GM20431 (cell line): ENCODE results near the gene TSPAN4.

Experiments used
- in situ Hi-C: fragments of 300-500 bp; cut with MseI, MboI; formaldehyde crosslinking; loops from one replicate; pipeline ENCODE4 v1.15.0; 2020; ENCODE audit warnings: low sequenced_read_pairs; ENCODE audit not compliant: unreplicated experiment

TSPAN4 gene

DNA sequence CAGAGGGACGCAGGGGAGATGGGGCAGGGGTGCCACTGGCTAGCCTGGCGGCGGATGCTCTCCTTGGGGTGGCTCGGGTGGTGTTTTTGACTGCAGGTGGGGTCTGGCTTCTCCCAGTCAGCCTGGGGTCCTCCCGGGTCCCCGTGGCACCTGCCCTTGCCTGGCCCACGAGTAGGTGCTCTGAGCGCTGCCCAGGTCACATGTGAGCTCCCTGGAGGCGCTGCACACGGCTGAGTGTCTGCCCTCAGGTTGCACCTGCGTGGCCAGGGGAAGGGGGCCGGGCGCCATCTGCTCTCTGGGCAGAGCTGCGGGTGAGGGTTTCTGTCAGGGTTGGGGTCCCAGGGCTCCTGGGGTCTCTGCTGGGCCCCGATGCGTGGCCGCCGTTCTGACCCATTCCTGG is 5.2 kb downstream of the TSPAN4 start:
- in situ Hi-C loops: no loop called here

DNA sequence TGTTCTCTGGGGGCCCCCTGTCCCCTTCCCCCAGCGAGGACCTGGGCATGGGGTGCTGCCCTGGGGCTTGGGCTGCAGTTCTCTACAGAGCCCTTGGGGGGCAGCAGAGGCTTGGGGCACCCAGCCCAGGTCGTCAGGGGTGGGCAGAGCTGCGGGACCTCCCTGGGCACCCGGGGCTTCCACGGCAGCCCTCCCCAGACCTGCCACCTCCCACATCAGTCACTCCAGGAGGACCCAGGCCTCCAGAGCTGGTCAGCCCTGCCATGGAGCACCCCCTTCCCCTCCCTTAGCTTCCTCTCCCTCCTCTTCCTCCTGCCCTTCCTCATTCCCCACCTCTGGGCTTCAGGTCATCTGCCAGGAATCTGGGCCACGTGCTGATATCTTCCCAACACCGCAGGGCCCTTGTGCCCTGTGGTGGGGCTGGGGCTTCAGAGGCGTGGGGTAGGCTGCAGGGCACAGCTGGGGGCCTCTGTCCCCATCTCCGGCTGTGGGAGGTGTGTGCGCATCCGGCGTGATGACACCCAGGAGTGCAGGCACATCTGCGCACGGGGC is 5.8 kb downstream of the TSPAN4 start:
- in situ Hi-C loops: no loop called here

DNA sequence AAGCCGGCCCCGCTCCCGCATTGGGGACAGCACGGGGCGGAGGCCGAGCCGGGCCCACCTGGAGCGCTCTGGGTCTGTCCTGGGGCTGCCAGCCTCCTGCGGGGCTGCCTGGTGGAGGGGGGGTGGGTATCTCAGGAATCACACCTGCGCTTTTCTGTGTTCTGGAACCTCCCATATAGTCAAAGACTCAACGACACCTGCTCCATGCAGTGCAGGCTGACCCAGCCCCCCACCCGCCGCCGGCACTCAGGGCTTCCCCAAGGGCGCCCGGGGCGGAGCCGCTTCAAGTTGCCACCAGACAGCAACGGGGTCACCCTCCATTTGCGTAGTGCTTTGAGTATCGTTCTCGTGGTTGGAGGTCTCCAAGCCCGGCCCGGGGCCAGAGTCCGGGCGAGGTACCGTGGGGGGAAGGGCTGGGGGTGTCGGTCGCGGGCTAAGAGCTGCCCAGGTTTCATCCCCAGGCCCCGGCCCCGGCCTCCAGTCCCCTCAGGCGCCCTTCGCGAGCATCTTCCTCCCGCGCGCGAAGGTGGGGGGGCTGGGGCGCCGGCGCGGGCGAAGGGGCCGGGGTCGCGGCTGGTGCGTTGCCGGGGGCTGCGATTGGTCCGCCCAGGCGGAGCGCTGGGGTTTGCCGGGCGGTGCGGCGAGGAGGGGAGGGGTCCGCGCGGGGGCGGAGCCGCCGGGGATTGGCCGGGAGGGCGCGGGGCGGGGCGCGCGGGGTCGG is 6.6 kb downstream of the TSPAN4 start:
- in situ Hi-C loops: no loop called here

DNA sequence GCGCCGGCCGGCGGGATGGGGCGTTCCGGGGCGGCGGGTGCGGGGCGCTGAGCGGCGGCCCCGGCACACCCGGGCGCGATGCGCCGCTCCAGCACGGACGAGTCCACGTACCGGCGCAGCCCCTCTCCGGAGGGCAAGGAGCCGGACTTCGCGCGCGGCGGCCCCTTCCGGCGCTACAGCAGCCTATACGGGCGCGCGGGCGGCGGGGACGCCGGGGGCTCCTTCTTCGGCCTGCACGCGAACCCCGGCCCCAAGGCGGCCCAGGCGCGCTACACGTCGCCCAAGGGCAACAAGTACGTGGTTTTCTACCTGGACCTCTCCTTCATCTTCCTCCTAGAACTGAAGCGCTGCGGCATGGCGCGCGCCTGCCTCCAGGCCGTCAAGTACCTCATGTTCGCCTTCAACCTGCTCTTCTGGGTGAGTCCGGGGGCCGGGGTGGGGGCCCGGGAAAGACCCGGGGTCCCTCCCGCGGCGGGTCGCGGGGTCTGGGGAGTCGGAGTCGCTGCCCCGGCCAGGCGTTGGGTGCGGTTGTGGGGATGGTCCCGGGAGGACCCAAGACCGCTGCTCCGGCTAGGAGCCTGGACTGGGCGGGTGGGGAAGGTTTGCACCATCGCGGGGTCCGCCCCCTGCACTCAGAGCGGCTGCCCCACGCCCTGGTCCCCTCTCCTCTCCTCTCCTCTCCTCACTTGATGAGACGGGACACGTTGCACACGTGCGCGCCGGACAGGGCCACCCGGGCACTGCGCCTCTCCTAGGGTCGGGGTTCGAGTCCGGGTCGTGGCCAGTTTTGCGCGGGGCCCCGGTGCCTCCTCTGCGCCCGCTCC is 7.5 kb downstream of the TSPAN4 start:
- in situ Hi-C loops: loop anchor here (10.0 kb wide), 1 partner anchor 205 kb away; no protein-coding TSS in a partner anchor

DNA sequence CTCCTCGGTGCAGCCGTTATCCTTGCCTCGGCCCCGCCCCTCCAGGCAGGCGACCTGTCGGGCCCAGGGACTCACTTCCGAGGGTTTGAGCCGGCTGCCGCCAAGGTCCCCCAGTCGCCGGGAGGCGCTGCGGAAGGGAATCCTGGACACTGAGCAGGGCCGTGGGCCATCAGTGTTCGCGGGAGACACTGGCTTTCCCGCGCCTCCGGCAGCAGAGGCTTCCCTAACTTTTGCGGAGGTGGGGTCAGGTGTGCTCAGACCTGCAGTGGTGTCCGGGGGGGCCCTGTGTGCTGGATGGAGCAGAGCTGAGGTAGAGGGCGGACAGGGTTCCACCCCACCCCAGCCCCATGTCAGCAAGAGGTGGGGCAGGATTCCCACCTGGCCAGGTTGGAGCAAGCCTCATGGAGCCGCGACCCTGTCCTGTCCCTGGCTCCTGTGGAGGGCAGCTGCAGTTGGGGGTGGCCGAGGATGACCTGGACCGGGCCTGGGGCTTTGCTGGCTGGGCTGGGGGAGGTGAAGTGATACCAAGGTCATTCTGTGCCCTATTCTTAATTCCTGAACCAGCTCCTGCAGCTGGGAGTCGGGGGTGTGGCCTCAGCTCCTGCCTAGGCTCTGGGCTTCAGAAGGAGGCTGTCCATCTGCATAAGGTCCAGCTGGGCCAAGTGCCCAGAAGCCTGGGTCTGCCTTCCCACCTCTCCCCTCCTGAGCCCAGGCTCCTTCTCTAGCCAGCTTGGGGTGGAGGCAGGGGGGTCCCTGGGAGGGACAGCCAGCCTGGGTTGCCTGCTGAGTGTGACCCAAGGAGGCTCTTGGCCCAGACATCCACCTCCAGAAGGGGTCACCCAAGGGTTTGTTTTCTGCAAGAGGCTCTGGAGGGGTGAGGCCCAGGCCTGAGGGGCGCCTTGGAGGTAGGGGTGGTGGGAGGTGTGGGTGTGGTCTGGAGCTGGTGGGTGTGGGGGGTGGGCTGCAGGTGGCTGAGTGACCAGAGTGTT is 8.4 kb downstream of the TSPAN4 start:
- in situ Hi-C loops: loop anchor here (10.0 kb wide), 1 partner anchor 204 kb away; no protein-coding TSS in a partner anchor

DNA sequence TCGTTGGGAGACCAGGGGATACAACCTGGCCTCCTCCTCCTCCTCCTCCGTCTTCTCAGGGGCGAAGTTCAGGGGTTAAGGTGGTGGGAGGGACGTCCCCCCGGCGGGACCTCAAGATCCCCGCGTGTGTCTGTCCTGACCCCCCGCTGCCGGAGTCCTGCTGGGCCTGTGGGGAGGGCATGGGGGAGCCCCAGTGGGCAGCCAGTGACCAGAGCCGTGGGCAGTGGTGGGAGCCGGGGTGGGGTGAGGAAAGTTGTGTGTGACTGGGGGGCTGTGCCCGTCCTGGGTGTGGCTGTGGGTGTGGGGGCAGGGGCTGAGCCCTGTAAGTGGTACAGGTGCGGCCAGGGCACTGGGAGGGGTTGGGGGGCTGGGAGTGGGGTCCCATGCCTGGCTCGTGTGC is 10.1 kb downstream of the TSPAN4 start:
- in situ Hi-C loops: loop anchor here (10.0 kb wide), 1 partner anchor 202 kb away; no protein-coding TSS in a partner anchor

DNA sequence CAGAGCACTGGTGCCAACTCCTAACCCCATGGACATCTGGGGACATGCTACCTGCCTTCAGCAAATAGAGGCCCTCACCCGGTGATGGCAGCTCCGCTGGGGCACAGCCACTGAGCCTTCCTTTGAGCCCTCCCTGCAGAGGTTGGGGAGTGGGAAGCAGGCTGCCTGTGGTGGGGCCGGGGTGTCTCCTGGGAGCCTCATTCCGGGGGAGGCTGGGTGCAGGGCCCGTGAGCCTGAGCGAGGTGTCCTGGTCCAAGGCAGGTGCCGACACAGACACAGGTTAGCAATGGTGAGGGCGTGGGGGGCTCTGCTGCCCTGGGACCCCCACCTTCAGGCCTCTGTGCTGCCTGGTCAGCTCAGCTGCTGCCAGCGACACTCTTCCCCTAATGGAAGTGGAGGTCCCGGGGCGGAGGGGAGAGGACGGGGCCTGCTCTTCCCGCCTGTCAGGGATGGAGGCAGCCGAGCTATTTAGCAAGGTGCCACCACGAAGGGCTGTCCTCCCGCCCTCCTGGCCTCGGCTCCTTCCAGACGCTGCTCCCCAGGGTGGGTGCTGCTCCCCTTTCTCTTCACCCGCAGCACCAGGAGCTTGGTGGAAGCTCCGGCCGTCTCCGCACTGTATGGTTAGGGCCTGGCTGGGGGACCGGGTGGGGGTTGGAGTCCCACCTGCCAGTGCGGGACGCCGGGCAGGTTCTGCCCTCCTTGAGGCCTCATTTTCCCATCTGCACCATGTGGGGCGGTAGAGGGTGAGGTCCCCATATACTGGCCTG is 11.2 kb downstream of the TSPAN4 start:
- in situ Hi-C loops: loop anchor here (10.0 kb wide), 1 partner anchor 201 kb away; no protein-coding TSS in a partner anchor

DNA sequence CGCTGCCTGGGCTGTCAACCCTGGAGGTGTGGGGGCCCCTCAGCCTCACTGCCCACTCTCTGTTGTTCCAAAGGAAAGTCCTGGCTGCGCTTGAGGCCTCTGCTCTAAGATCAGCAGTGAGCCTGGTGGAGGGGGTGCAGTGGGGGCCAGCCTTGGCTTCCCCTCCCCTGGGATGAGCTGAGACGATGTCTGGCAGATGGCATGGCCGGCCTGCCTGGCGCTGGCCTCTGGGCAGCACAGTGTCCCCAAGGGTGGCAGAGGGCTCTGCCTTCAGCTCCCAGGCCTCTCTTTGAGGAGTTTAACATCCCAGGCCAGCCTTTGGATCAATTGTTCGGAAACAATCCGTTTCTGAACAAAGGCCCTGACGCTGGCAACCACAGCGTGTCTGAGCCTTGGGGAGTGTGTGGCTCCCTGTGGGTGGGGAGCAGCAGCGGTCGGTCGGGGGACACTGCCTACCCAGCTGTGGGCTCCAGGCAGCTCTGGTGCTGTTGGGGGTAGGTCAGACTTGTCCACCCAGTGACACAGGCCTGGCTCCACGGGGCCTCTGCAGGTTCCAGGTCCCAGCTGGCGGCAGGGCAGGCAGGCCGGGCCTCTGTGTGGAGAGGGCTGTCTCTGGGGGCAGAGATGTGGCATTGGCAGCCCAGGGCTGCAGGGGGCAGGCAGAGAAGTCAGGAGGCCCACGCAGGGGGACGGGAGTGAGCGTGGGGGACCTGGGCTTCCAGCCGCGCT is 12.1 kb downstream of the TSPAN4 start:
- in situ Hi-C loops: loop anchor here (10.0 kb wide), 1 partner anchor 200 kb away; no protein-coding TSS in a partner anchor

DNA sequence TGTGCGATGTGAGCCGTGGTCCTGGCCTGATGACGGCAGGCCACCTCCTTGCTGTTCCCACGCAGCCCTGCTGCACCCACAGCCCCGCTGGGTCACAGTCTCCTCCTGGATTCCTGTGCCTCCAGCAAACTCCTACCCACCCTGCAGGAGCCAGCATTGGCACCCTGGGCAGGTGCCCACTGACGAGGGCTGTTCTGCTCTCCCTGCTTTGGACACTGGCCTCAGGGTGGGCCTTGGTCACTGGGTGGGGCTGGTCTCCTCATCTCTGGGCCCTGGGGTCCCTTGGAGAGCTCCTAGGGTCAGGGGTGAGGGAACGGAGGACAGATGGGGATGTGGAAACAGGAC is 12.7 kb downstream of the TSPAN4 start:
- in situ Hi-C loops: loop anchor here (10.0 kb wide), 1 partner anchor 199 kb away; no protein-coding TSS in a partner anchor

DNA sequence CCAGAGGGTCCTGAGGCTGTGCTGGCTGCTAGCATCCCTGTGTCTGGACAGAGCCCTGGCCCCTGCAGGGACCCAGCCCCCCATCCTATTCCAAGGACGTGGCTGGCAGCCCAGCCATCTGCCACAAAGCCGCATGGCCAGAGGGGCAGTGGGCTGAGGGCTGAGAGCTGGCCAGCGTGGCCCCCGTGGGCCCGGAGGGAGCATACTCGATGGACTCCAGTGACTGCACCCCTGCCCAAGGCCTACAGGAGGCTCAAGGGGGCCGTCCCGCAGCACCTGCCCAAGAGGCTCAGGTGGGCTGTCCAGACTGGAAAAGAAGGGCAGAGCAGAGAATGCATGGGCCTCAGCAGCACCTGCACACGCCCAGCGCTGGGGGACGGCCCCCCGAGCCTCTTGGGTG is 13.1 kb downstream of the TSPAN4 start:
- in situ Hi-C loops: loop anchor here (10.0 kb wide), 1 partner anchor 199 kb away; no protein-coding TSS in a partner anchor

DNA sequence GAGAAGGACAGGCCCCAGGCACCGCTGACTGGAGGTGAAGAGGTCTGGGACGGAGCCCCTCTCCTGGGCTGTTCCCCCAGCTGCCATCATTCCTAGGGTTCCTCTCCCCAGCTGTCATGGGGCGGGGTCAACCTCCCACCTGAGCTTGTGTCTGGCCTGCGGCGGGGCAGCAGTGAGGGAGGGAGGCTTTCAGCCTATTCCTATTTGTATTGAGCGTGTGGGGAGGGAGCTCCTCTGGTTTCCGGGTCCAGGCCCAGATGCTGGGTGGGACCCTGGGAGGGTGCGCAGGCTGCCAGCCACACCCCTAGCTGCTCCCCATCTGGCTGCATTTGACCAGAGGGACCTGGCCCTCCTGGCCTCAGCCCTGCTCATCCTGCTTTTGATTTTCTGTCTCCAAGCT is 13.7 kb downstream of the TSPAN4 start:
- in situ Hi-C loops: loop anchor here (10.0 kb wide), 1 partner anchor 198 kb away; no protein-coding TSS in a partner anchor

DNA sequence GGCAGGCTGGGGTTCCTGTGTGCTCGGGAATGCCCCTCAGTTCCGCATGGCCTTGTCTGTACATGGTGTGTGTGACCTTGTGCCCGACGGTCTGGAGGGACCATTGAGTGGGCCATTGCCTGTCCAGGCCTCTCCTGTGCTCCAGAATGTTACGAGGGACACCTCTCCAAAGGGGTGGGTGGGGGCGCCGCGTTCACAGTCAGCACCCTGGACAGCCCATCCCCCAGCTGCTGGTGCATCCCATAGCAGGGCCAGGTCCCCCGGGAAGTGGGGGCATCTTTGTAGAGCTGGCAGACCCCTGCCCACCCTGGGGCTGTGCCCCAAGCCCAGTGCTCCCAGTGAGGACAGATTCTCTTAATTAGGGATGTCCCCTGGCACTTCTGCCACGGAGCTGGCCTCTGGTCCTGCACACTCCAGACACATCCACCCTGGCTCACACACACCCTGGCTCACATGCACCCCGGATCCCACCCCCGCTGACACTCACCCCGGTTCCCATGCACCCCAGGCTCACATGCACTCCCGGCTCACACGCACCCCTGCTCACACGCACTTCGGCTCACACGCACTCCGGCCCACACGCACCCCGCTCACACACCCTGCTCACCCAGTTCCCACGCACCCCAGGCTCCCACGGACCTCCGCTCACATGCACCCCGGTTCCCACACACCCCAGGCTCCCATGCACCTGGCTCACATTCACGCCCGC is 15.6 kb downstream of the TSPAN4 start:
- in situ Hi-C loops: loop anchor here (10.0 kb wide), 1 partner anchor 197 kb away; no protein-coding TSS in a partner anchor

DNA sequence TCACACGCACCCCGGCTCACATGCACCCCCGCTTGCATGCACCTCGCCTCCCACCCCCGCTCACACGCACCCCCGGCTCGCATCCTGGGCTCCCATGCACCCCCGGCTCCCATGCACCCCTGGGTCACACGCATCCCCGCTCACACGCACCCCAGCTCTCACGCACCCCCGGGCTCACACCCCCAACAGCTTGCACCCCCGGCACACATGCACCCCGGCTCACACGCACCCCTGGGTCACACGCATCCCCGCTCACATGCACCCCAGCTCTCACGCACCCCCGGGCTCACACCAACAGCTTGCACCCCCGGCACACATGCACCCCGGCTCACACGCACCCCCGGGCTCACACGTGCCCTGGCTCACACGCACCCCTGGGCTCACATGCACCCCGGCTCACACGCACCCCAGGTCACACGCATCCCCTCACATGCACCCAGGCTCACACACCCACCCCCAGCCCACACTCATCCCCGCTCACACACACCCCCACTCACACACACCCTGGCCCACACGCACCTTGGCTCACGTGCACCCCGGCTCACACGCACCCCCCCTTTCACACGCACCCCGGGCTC is 16.2 kb downstream of the TSPAN4 start:
- in situ Hi-C loops: loop anchor here (10.0 kb wide), 1 partner anchor 196 kb away; no protein-coding TSS in a partner anchor

DNA sequence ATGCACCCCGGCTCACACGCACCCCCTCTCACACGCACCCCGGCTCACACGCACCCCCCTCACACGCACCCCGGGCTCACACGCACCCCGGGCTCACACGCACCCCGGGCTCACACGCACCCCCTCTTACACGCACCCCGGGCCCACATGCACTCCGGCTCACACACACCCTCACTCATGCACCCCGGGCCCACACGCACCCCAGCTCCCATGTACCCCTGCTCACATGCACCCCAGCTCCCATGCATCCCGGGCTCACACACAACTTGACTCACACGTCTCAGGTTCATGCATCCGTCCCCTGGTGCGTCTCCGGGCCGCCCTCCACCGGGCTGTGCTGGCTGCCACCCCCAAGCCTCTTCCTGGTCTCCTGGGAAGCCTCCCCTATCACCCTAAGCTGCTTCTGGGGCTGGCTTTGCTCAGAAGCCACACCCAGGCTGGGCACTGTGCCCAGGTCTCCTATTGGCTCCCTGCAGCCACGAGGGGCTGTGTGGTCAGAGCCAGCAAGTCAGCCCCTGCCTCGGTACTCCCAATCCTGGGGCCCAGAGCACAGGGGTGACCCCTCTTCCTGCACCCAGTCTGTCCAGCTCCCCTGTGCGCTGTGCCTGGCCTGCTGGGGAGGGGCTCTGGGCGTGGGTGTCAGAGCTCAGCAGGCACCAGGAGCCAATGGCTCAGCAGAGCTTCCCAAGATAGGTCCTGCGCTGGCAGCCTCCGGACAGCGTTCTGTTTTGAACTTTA is 16.9 kb downstream of the TSPAN4 start:
- in situ Hi-C loops: loop anchor here (10.0 kb wide), 1 partner anchor 195 kb away; no protein-coding TSS in a partner anchor

DNA sequence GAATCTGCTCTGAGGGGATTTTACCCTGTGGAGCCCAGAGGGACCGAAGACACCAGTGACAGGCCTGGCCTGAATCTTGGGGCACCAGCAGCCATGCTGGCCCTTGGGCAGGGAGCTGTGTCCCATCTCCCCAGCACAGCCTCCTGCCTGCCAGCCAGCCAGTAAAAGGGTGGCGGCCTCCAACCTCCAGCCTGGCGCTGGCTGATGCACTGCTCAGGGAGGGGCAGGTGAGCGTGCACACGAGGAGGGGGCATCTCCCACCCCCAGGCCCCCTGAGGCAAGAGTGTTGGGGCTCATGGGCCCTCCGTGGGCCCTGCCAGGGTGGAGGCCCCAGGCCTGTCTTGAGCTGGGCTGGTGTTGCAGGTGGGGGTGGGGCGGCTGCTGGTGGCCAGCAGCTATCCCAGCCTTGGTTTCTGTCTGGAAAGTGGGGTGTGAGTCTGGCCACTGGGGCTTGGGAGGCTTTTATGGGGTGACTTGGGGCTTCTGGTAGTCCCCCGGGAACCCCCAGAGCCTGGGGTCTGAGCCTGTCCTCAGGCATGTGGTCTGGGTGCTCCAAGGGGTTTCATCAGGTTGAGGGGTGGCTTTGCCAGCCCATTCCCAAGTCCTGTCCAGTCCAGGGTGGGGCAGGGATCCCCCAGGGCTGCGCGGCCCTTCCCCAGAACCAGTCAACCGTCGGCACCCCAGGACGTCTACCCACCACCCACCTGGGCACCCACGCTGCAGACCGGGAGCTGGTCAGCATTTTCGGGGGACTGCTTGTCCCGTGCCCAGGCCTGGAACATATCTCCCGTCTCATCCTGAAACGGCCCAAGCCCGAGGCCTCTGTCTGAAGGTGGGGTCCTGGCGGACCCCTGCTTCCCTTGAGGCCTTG is 17.8 kb downstream of the TSPAN4 start:
- in situ Hi-C loops: no loop called here

DNA sequence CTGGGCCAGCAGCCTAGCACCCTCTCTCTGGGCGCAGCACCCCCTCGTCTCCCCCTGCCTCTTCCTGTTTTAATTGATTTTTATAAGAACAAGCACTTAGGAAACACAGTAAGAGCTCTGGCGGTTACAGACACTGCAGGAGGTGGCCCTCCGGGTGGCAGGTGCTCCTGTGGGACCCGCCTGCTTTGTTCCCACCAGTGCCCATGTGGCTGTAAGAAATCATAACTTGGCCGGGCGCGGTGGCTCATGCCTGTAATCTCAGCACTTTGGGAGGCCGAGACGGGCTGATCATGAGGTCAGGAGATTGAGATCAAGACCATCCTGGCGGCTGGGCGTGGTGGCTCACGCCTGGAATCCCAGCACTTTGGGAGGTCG is 18.4 kb downstream of the TSPAN4 start:
- in situ Hi-C loops: no loop called here
